ENCODE measurements around the gene NDUFS8.

Gene NDUFS8

GRCh38 chr11:68041617-68042218 is 11.2 kb downstream of the NDUFS8 start:
- no peak for DNase-seq (ENCODE audit: low read depth)
- TF ChIP-seq CTCF (conservative IDR thresholded peaks at IDR 0.05; ENCODE audit: low read depth, low read length), result no peak
- no peak overlapping the region for H3K4me3 ChIP-seq (ENCODE audit: low read length)

- no peak for DNase-seq (ENCODE audit: low read depth)
- no peak for TF ChIP-seq CTCF (conservative IDR thresholded peaks at IDR 0.05; ENCODE audit: low read depth, low read length)
- H3K4me3 ChIP-seq (ENCODE audit: low read length), result no peak overlapping the region
These were observed 11.9 kb downstream of the NDUFS8 start for GRCh38 chr11:68042219-68043028.

- TF ChIP-seq CTCF (conservative IDR thresholded peaks at IDR 0.05; ENCODE audit: low read depth, low read length), result no peak
- no peak for DNase-seq (ENCODE audit: low read depth)
- H3K4me3 ChIP-seq (ENCODE audit: low read length), result no peak overlapping the region
These were observed 12.5 kb downstream of the NDUFS8 start for GRCh38 chr11:68043029-68043348.

GRCh38 chr11:68043349-68044144 is 13.1 kb downstream of the NDUFS8 start:
- peak; percentile 53 for DNase-seq (ENCODE audit: low read depth)
- H3K4me3 ChIP-seq (ENCODE audit: low read length), result no peak overlapping the region
- no peak for TF ChIP-seq CTCF (conservative IDR thresholded peaks at IDR 0.05; ENCODE audit: low read depth, low read length)

GRCh38 chr11:68044145-68044813 is 13.8 kb downstream of the NDUFS8 start:
- DNase-seq (ENCODE audit: low read depth), result no peak
- no peak overlapping the region for H3K4me3 ChIP-seq (ENCODE audit: low read length)
- TF ChIP-seq CTCF (conservative IDR thresholded peaks at IDR 0.05; ENCODE audit: low read depth, low read length), result peak; percentile 15

- DNase-seq (ENCODE audit: low read depth), result no peak
- no peak for TF ChIP-seq CTCF (conservative IDR thresholded peaks at IDR 0.05; ENCODE audit: low read depth, low read length)
- H3K4me3 ChIP-seq (ENCODE audit: low read length), result no peak overlapping the region
These were observed 14.4 kb downstream of the NDUFS8 start for GRCh38 chr11:68044898-68045351.

Measured in retinal pigment epithelial cell (primary cell).